Sigmoid colon (tissue), 7 donors: Measurements from ENCODE around the gene BCAS1. TPM values are rescaled to one million over a fixed set of nuclear protein-coding genes. Genes with fewer than 3 reads are reported as not detected.

Experiments
- DNase-seq: peaks from one replicate; pipeline ENCODE4 v3.0.0-alpha.2; 2019
- H3K27ac ChIP-seq, 4 donors: fragments of 200-600 bp; sonication (generic); one replicate each; pipeline ENCODE4 v1.5.1; 2016 to 2019; ENCODE audit warnings: mild to moderate bottlenecking in 1 of 4
- H3K27me3 ChIP-seq, 3 donors: fragments of 200-600 bp; sonication (generic); one replicate each; pipeline ENCODE4 v1.5.1; 2019; ENCODE audit warnings: mild to moderate bottlenecking in 1 of 3
- H3K36me3 ChIP-seq, 4 donors: fragments of 200-600 bp; sonication (generic); one replicate each; pipeline ENCODE4 v1.5.1; 2016 to 2019
- H3K4me1 ChIP-seq, 4 donors: fragments of 200-600 bp; sonication (generic); one replicate each; pipeline ENCODE4 v1.5.1; 2017 to 2019
- H3K4me3 ChIP-seq, 4 donors: fragments of 200-600 bp; sonication (generic); one replicate each; pipeline ENCODE4 v1.5.1; 2017 to 2019; ENCODE audit warnings: mild to moderate bottlenecking in 2 of 4, moderate library complexity in 1 of 4
- H3K9me3 ChIP-seq, 4 donors: fragments of 200-600 bp in 3 of 4; sonication (generic) in 3 of 4; one replicate each; pipeline versions ENCODE4 v1.5.1 to v1.6.1; 2013 to 2019
- EP300 ChIP-seq, 4 donors: sonication (generic); formaldehyde crosslinking; IDR thresholded peaks; one replicate each; pipeline ENCODE4 v1.6.1; 2017; ENCODE audit warnings: antibody characterized with exemption in 4 of 4
- POLR2A ChIP-seq, 2 donors: fragments of 450-650 bp; IDR thresholded peaks; one replicate each; pipeline ENCODE4 v1.6.1; 2016; ENCODE audit warnings: antibody characterized with exemption in 2 of 2, mild to moderate bottlenecking in 2 of 2, moderate library complexity in 2 of 2
- POLR2AphosphoS5 ChIP-seq, 4 donors: sonication (generic); formaldehyde crosslinking; IDR thresholded peaks; one replicate each; pipeline ENCODE4 v1.6.1; 2017; ENCODE audit warnings: antibody characterized with exemption in 4 of 4
- WGBS, 2 donors: extraction: QIAGEN DNeasy Blood & Tissue Kit; methylation state at CpG; one replicate each; pipeline ENCODE4 v1.1.7; 2013; 5-methylcytosine and 5-hydroxymethylcytosine counted together
- intact Hi-C: fragments of 100-400 bp; cut with DNase I; formaldehyde crosslinking; loops from one replicate; pipeline ENCODE4 v1.15.1; 2023
- polyA plus RNA-seq, 3 donors: library from polyadenylated mRNA; stranded (reverse); fragments of 200-250 nt; gene quantifications; one replicate each; pipeline ENCODE4 v1.2.3, GENCODE V29; 2013
- total RNA-seq, 4 donors: library from RNA; depleted of rRNA; stranded (reverse); fragments of >200 nt; gene quantifications; one replicate each; pipeline ENCODE4 v1.1.0, GENCODE V29; 2016
- TF ChIP-seq, protein P1 (sequence below), 4 experiments: fragments of 450-650 bp in 3 of 4; fragments of 200-600 bp in 1 of 4; IDR thresholded peaks; one replicate each; pipeline ENCODE4 v1.5.1; 2016 to 2019; ENCODE audit warnings: antibody characterized with exemption in 4 of 4, mild to moderate bottlenecking in 3 of 4, moderate library complexity in 2 of 4
- donor health status: healthy with polysubstance abuse.
- donor health status: Bipolar disorder and iron deficiency.
- donor health status: healthy.

Gene BCAS1
- total and polyA plus RNA-seq, 7 donors: 0.71 to 198 (median 35.4) TPM; not detected in 2

GRCh38 chr20:53946106-53946505 is 124.3 kb downstream of the BCAS1 start:
- Histone ChIP-seq H3K4me3 (no peak overlapping the region), H3K27ac (no peak overlapping the region), H3K27me3 (no peaks in the 10 kb centered on the region), H3K9me3 (no peaks in the 10 kb centered on the region), H3K4me1 (peaks cover 0 to 11% (median 7%) of the 10 kb centered on the region in 4 donors), H3K36me3 (no peaks in the 10 kb centered on the region)
- WGBS, 2 donors: 85 to 96% methylated on average over 4 of the region's 4 CpGs
- TF ChIP-seq POLR2AphosphoS5 (IDR thresholded peaks at IDR 0.05): no peak
- TF ChIP-seq, protein P1, sequence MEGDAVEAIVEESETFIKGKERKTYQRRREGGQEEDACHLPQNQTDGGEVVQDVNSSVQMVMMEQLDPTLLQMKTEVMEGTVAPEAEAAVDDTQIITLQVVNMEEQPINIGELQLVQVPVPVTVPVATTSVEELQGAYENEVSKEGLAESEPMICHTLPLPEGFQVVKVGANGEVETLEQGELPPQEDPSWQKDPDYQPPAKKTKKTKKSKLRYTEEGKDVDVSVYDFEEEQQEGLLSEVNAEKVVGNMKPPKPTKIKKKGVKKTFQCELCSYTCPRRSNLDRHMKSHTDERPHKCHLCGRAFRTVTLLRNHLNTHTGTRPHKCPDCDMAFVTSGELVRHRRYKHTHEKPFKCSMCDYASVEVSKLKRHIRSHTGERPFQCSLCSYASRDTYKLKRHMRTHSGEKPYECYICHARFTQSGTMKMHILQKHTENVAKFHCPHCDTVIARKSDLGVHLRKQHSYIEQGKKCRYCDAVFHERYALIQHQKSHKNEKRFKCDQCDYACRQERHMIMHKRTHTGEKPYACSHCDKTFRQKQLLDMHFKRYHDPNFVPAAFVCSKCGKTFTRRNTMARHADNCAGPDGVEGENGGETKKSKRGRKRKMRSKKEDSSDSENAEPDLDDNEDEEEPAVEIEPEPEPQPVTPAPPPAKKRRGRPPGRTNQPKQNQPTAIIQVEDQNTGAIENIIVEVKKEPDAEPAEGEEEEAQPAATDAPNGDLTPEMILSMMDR (IDR thresholded peaks at IDR 0.05): no peak
- TF ChIP-seq EP300 (IDR thresholded peaks at IDR 0.05): no peak
- TF ChIP-seq POLR2A (IDR thresholded peaks at IDR 0.05): no peak
- no peak for DNase-seq
- intact Hi-C loops: loop anchor here (10.0 kb wide), 2 partner anchors 119 to 249 kb away; no protein-coding TSS in a partner anchor

DNA sequence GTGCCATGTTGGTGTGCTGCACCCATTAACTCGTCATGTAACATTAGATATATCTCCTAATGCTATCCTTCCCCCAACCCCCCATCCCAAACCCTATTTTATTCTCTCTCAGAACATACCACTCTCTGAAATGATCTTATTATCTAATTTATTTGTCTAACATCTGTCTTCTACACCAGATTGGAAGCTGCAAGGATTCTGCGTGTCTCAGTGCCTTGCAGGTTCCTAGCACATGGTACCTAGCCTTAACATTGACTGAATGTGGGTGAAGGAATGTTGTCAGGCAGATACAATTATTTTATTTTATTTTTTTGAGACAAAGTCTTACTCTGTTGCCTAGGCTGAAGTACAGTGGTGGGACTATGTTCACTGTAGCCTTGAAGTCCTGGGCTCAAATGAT is 124.9 kb downstream of the BCAS1 start:
- WGBS, 2 donors: 93 to 94% methylated on average over 2 of the region's 2 CpGs
- Histone ChIP-seq H3K36me3 (no peaks in the 10 kb centered on the region), H3K4me1 (peaks cover 0 to 17% (median 9%) of the 10 kb centered on the region in 4 donors), H3K27ac (no peak overlapping the region), H3K9me3 (no peaks in the 10 kb centered on the region), H3K4me3 (no peak overlapping the region), H3K27me3 (no peaks in the 10 kb centered on the region)
- intact Hi-C loops: loop anchor here (10.0 kb wide), 2 partner anchors 119 to 249 kb away; no protein-coding TSS in a partner anchor
- no peak for TF ChIP-seq POLR2AphosphoS5 (IDR thresholded peaks at IDR 0.05)
- no peak for TF ChIP-seq EP300 (IDR thresholded peaks at IDR 0.05)
- no peak for TF ChIP-seq POLR2A (IDR thresholded peaks at IDR 0.05)
- TF ChIP-seq, protein P1 (IDR thresholded peaks at IDR 0.05): no peak
- no peak for DNase-seq

- 84 to 94% methylated on average over 7 of the region's 7 CpGs for WGBS, 2 donors
- H3K9me3 ChIP-seq: no peaks in the 10 kb centered on the region
- H3K27me3 ChIP-seq: no peaks in the 10 kb centered on the region
- intact Hi-C loops: loop anchor here (10.0 kb wide), 2 partner anchors 120 to 250 kb away; no protein-coding TSS in a partner anchor
- no peaks in the 10 kb centered on the region for H3K36me3 ChIP-seq
- H3K4me1 ChIP-seq: peaks cover 0 to 23% (median 15%) of the 10 kb centered on the region in 4 donors
- no peak for DNase-seq
- no peak overlapping the region for H3K27ac ChIP-seq
- TF ChIP-seq EP300 (IDR thresholded peaks at IDR 0.05) (no peak), POLR2AphosphoS5 (IDR thresholded peaks at IDR 0.05) (no peak), POLR2A (IDR thresholded peaks at IDR 0.05) (no peak)
- TF ChIP-seq, protein P1 (IDR thresholded peaks at IDR 0.05): no peak
- no peak overlapping the region for H3K4me3 ChIP-seq
Measured at GRCh38 chr20:53944796-53945195, 125.6 kb downstream of the BCAS1 start.

DNA sequence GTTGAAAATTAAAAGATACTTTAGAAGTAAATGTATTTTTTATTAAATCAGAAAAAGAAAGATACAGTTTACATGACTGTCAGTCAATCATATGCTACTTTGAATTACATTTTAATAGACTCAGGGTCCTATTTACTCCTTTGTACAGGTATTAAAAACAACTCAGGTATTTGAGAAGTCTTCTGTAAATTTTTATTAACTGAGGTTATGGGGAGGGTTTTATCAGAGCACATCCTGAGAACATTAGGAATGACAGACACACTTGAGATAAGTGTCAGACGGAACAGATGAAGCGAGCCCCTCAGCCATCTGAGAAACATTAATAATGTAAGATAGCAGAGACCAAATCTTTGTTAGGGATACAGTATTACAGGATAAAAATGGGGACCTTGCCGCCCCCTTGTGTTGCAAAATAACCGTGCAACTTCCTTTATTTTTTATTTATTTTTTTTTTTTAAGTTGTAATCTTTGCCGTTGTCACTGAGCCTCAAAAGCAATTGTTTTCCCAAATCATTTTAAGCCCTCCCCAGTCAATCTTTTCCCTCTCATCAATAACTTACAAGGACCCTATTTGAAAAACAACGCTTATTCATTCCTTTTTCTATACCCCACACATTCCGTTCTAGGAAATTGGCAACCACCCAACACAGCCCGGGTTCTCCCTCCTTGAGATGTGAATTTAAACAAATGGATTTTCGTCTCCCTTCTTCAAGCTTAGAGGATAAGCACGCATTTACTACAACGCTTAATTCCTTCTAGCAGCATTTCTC is 126.7 kb downstream of the BCAS1 start:
- Histone ChIP-seq H3K4me1 (peaks cover 0 to 34% (median 23%) of the 10 kb centered on the region in 4 donors), H3K4me3 (no peak overlapping the region)
- intact Hi-C loops: loop anchor here (10.0 kb wide), 2 partner anchors 121 to 251 kb away; no protein-coding TSS in a partner anchor

More for the DNA sequence above, 126.7 kb downstream of the BCAS1 start:
- Histone ChIP-seq H3K9me3 (no peaks in the 10 kb centered on the region), H3K27ac (no peak overlapping the region), H3K27me3 (no peaks in the 10 kb centered on the region), H3K36me3 (no peaks in the 10 kb centered on the region)
- DNase-seq: no peak
- 23 to 26% methylated on average over 11 of the region's 11 CpGs for WGBS, 2 donors
- TF ChIP-seq EP300 (IDR thresholded peaks at IDR 0.05): no peak
- TF ChIP-seq, protein P1 (IDR thresholded peaks at IDR 0.05): peak in 2 of 4 experiments; percentile 21 to 44
